Measurements from ENCODE around the gene P3H1.

Gene P3H1

DNA sequence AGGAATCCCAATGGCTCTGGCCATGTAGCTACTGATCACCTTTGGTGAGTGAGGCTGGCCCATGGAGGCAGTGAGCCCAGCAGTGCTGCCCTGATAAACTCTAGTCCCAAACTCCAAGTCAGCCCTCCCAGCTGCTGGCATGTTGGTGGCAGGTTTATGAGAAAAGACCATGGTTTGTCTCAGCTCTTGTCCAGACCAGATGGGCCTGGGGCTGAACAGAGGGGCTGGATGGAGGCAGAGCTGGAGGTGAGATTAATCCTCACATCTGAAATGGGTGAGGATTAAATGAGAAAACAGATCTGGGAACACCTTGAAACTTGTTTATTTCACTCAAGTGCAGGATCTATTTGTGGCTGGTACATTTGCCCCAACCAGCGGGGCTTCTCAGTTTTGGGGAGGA lies 21.2 kb upstream of the P3H1 start:
- Histone ChIP-seq H3K9me3 (no peaks in the 10 kb centered on the region), H3K27ac (no peak overlapping the region), H3K4me1 (ENCODE audit: control insufficient read depth in 1 of 2, insufficient read depth in 1 of 2, low read depth in 1 of 2, low read length in 1 of 2) (peaks cover 5 to 9% of the 10 kb centered on the region in 2 experiments), H3K36me3 (peaks cover 8% of the 10 kb centered on the region), H3K27me3 (peaks cover 34% of the 10 kb centered on the region), H3K4me3 (ENCODE audit: low read depth in 1 of 2, low read length in 1 of 2) (no peak overlapping the region)
- TF ChIP-seq, protein P1, sequence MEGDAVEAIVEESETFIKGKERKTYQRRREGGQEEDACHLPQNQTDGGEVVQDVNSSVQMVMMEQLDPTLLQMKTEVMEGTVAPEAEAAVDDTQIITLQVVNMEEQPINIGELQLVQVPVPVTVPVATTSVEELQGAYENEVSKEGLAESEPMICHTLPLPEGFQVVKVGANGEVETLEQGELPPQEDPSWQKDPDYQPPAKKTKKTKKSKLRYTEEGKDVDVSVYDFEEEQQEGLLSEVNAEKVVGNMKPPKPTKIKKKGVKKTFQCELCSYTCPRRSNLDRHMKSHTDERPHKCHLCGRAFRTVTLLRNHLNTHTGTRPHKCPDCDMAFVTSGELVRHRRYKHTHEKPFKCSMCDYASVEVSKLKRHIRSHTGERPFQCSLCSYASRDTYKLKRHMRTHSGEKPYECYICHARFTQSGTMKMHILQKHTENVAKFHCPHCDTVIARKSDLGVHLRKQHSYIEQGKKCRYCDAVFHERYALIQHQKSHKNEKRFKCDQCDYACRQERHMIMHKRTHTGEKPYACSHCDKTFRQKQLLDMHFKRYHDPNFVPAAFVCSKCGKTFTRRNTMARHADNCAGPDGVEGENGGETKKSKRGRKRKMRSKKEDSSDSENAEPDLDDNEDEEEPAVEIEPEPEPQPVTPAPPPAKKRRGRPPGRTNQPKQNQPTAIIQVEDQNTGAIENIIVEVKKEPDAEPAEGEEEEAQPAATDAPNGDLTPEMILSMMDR (IDR thresholded peaks at IDR 0.05) = no peak

DNA sequence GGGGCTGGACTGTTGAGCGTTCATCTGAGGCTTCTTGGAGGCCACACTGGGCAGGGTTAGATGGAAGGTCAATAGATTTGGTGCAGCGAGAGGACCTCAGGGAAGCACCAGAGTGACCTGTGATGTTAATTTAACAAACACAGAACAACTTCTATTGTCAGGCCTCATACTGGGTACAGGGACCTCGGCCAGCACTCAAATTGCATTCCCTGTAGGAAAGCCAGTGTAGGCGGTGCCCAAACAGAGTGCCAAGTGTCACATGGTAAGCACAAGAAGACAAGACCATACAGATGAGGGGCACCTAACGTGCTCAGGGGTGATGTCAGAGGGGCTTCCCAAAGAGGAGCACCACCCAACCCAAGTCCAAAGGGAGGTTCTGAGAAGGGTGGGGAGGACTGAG lies 19.3 kb upstream of the P3H1 start:
- Histone ChIP-seq H3K27me3 (peaks cover 34% of the 10 kb centered on the region), H3K27ac (no peak overlapping the region), H3K4me3 (ENCODE audit: low read depth in 1 of 2, low read length in 1 of 2) (no peak overlapping the region), H3K36me3 (peaks cover 26% of the 10 kb centered on the region), H3K4me1 (ENCODE audit: control insufficient read depth in 1 of 2, insufficient read depth in 1 of 2, low read depth in 1 of 2, low read length in 1 of 2) (peaks cover 5 to 9% of the 10 kb centered on the region in 2 experiments), H3K9me3 (no peaks in the 10 kb centered on the region)
- TF ChIP-seq, protein P1 (IDR thresholded peaks at IDR 0.05) = no peak

DNA sequence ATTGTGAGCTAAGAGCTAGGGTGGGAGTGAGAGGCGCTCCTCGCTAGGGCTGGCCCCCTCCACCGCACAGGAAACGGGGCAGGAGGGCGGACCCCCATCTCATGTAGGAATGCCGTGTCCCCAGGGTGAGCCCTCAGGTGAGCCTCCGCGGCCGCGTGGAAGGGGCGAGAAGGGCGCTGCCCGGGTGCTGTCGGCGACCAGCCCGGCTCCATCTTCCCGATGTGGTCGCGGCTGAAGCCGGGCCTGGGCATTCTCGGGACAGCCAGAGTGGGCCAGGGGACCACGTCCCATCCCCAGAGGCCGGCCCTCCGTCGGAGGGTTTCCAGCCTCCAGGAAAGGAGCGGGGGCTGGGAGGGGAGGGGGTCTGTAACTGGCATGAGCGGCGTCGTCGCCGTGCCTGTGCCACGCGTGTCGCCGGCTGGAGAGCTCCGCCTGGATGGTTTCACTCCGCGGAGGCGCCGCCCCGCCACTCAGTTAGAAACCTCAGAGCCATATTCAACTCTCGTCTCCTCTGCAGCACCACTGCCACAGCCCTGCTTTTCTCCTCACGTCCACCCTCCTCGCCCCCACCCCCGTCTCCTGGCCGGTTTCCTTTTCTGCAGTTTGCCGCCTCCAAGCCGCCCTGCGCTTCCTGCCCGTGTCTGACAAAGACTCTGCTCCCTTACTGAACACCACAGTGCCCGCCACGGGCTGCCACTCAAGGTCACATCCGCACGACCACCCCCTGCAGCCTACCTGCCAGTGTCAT lies 18.3 kb upstream of the P3H1 start, which contains the start of gene TMEM269:
Gene TMEM269, plus strand, starts transcription at position 46 of the 748 bp plus-strand sequence. CDS start 4,903 bp downstream, outside the sequence.
- peaks cover 5 to 9% of the 10 kb centered on the region in 2 experiments for H3K4me1 ChIP-seq (ENCODE audit: control insufficient read depth in 1 of 2, insufficient read depth in 1 of 2, low read depth in 1 of 2, low read length in 1 of 2)
- no peaks in the 10 kb centered on the region for H3K9me3 ChIP-seq
- H3K27me3 ChIP-seq = peaks cover 34% of the 10 kb centered on the region
- H3K4me3 ChIP-seq (ENCODE audit: low read depth in 1 of 2, low read length in 1 of 2) = peak within 1 kb of the TSS in 1 of 2 experiments; percentile 3
- TF ChIP-seq, protein P1 (IDR thresholded peaks at IDR 0.05) = no peak
- H3K27ac ChIP-seq = no peak within 1 kb of the TSS
- peaks cover 33% of the 10 kb centered on the region for H3K36me3 ChIP-seq

DNA sequence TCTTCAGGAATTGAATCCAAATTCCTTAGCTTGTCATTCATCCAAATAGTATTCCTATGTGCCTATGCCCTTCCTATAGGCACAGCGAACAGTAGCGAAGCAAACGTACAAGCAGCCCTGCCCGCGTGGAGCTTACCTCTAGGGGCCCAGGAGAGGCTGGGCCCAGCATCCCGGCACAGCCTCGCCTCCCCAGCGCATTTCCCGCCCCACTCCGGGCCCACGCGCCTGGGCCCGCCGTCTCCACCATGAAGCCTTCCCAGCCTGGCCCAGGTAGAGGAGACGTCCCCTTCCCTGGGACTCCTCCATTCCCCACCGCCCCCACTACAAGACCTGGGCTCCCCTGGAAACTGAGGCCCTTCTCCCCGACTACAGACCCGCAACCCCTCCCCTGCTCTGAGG lies 17.7 kb upstream of the P3H1 start:
- Histone ChIP-seq H3K4me1 (ENCODE audit: control insufficient read depth in 1 of 2, insufficient read depth in 1 of 2, low read depth in 1 of 2, low read length in 1 of 2) (peaks cover 5 to 9% of the 10 kb centered on the region in 2 experiments), H3K36me3 (peaks cover 39% of the 10 kb centered on the region), H3K9me3 (no peaks in the 10 kb centered on the region), H3K27me3 (peaks cover 34% of the 10 kb centered on the region), H3K27ac (no peak overlapping the region), H3K4me3 (ENCODE audit: low read depth in 1 of 2, low read length in 1 of 2) (no peak overlapping the region)
- TF ChIP-seq, protein P1 (IDR thresholded peaks at IDR 0.05) = no peak

DNA sequence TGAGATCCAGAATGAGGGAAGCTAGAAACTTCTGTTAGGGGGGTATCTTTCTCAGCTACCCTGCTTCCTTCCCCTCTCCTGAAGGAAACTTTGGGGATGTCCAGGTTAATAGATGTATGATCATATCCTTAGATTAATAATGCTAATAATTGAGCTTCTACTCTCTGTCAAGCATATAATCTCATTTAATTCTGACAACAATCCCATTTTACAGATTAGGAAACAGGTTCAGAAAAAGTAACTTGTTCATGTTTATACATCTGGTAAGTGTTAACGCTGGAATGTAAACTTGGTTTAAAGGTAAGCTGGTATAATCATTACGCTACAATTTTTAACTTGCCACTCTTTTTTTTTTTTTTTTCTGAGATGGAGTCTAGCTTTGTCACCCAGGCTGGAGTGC lies 16.3 kb upstream of the P3H1 start:
- Histone ChIP-seq H3K36me3 (peaks cover 46% of the 10 kb centered on the region), H3K4me1 (ENCODE audit: control insufficient read depth in 1 of 2, insufficient read depth in 1 of 2, low read depth in 1 of 2, low read length in 1 of 2) (peaks cover 5 to 9% of the 10 kb centered on the region in 2 experiments), H3K27ac (no peak overlapping the region), H3K9me3 (no peaks in the 10 kb centered on the region), H3K27me3 (peaks cover 34% of the 10 kb centered on the region), H3K4me3 (ENCODE audit: low read depth in 1 of 2, low read length in 1 of 2) (no peak overlapping the region)
- TF ChIP-seq, protein P1 (IDR thresholded peaks at IDR 0.05) = no peak

All from neutrophil (primary cell).